Measurements from ENCODE around the gene SLC9B2.
A peak's percentile ranks its signal among the peaks of the same experiment; 100 is the strongest.

DNA sequence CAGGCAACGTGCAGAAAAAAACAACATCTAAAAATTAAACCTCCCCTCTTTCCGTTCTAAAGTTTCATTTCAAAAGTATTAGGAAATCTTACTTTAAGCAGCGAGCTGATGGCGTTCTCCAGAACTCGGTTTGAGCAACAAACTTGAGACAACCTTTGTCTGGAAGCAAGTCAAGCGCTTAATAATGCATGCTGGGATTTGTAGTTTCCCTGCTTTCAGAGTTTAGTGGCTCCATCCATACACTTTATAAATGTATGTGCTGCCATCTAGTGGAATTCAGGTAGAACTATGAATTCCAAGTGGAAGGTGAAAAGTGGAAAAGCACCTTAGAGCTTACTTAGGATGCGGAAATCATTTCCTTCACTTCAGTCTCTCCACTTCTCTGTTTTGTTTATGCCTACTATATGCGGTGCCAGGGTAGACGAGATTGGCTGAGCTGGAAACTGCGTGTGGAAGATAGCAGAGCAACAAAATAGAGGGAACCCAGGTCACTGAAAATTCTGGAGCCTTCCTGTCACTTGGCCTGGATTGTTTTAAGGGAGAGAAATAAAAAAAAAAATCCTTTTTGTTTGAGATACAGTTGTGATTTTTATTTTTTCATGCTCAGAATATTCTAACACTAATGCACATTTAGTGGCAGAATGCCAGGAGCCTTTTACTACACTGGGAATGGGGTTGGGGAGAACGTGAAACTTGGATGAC is 23.3 kb upstream of the SLC9B2 start, which contains the start of gene BDH2:
- TF ChIP-seq, protein P1, sequence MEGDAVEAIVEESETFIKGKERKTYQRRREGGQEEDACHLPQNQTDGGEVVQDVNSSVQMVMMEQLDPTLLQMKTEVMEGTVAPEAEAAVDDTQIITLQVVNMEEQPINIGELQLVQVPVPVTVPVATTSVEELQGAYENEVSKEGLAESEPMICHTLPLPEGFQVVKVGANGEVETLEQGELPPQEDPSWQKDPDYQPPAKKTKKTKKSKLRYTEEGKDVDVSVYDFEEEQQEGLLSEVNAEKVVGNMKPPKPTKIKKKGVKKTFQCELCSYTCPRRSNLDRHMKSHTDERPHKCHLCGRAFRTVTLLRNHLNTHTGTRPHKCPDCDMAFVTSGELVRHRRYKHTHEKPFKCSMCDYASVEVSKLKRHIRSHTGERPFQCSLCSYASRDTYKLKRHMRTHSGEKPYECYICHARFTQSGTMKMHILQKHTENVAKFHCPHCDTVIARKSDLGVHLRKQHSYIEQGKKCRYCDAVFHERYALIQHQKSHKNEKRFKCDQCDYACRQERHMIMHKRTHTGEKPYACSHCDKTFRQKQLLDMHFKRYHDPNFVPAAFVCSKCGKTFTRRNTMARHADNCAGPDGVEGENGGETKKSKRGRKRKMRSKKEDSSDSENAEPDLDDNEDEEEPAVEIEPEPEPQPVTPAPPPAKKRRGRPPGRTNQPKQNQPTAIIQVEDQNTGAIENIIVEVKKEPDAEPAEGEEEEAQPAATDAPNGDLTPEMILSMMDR (IDR thresholded peaks at IDR 0.05; ENCODE audit: insufficient read depth, low read depth, low read length) = peak; percentile 73
- TF ChIP-seq EZH2 (IDR thresholded peaks at IDR 0.05; ENCODE audit: insufficient read depth, low read length) = no peak
